Stimulated activated CD4-positive, alpha-beta T cell treated with anti-CD3 and anti-CD28 coated beads, Interleukin-4, amount 100 ng/mL, for 48 hours (primary cell): Measurements from ENCODE around the gene CPT1C.
"Not testable (repeated sequence)": the region's sequence is repeated elsewhere in the genome, so short reads cannot be mapped to it uniquely, and the experiment has no call there.

Experiments
- DNase-seq, 2 donors: peaks; one replicate each; pipeline ENCODE4 v3.0.0-alpha.2; 2020; ENCODE audit warnings: low read depth in 2 of 2

CPT1C gene

GRCh38 chr19:49704888-49705642 lies 14.1 kb downstream of the CPT1C start:
- no peak for DNase-seq

DNA sequence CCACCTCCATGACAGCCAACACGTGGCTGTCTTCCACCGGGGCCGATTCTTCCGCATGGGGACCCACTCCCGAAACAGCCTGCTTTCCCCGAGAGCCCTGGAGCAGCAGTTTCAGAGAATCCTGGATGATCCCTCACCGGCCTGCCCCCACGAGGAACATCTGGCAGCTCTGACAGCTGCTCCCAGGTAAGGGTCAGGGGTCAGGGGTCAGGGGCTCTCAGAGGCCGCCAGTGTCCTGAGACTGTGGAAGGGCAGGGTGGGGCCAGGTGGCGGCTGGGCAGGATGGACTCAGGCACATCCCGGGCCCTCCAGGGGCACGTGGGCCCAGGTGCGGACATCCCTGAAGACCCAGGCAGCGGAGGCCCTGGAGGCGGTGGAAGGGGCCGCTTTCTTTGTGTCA lies 15.0 kb downstream of the CPT1C start:
- DNase-seq, result no peak

- no peak for DNase-seq
These were observed 19.5 kb downstream of the CPT1C start for GRCh38 chr19:49710372-49710951.

- no peak for DNase-seq
These were observed 21.5 kb downstream of the CPT1C start for GRCh38 chr19:49712397-49712859.

- DNase-seq, result no peak
These were observed 22.4 kb downstream of the CPT1C start for GRCh38 chr19:49713236-49713845.

GRCh38 chr19:49716154-49716553 lies 25.2 kb downstream of the CPT1C start:
- no peak for DNase-seq

- no peak for DNase-seq
These were observed 27.6 kb downstream of the CPT1C start for GRCh38 chr19:49718511-49718910.

- DNase-seq, result no peak
These were observed 28.1 kb downstream of the CPT1C start for GRCh38 chr19:49718991-49719390.

DNA sequence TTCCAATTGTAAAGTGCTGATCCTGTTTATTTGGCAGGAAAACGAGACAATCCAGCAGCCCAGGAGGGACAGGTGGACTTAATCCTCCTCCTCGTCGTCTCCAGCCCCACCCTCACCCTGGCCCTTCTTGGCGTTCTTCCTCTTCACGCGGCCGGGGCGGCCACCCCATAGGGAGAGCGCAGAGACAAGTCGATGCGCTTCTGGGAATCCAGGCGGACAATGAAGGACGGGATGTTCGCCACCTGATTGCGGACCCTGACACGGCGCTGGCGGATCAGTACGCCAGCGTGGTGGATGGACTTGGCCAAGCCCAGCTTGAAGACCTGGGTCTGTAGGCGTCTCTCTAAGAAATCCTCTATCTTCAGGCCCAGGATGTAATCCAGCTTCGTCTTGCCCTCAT lies 28.5 kb downstream of the CPT1C start:
- DNase-seq, result not testable (repeated sequence)

GRCh38 chr19:49727217-49728030 lies 36.5 kb downstream of the CPT1C start:
- DNase-seq, result no peak

GRCh38 chr19:49730166-49730565 lies 39.2 kb downstream of the CPT1C start:
- DNase-seq, result no peak

DNA sequence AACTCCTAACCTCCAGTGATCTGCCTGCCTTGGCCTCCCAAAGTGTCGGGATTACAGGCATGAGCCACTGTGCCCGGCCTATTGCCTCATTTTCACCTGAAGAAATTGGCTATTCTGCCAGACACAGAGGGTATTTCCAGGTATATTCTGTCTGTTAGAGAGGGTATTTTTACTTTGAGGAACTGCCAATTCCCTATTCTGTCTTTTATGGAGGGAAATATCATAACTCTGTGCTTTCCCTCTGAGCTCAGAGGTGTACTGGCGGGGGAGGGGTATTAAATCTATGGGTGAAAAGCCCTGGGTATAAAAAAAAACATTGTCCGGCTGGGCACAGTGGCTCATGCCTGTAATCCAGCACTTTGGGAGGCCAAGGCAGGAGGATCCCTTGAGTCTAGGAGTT lies 47.4 kb downstream of the CPT1C start:
- DNase-seq, result no peak

- DNase-seq, result no peak
These were observed 48.2 kb downstream of the CPT1C start for GRCh38 chr19:49739098-49739497.

DNA sequence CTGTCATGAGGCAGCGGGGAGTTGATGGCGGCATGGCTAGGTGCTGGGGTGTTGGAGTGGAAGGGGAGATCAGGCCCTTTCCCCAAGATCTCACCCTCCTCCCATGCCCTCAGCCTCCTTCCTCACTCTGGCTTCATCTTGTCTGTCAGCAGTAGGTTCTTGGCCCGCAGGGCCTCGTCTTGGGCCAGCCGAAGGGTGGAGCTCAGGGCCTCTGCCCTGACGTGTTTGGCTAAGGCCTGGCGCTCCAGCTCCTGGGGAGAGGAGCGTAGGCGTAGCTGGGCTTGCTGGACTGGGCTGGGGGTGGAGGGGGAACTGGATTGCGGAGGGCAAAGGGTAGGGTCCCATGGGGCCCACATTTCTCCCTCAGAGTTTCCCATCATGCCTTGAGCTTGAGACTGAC lies 49.0 kb downstream of the CPT1C start:
- DNase-seq, result no peak

GRCh38 chr19:49741210-49741844 lies 50.4 kb downstream of the CPT1C start:
- DNase-seq, result no peak

- DNase-seq, result no peak
These were observed 54.0 kb downstream of the CPT1C start for GRCh38 chr19:49744946-49745381.

DNA sequence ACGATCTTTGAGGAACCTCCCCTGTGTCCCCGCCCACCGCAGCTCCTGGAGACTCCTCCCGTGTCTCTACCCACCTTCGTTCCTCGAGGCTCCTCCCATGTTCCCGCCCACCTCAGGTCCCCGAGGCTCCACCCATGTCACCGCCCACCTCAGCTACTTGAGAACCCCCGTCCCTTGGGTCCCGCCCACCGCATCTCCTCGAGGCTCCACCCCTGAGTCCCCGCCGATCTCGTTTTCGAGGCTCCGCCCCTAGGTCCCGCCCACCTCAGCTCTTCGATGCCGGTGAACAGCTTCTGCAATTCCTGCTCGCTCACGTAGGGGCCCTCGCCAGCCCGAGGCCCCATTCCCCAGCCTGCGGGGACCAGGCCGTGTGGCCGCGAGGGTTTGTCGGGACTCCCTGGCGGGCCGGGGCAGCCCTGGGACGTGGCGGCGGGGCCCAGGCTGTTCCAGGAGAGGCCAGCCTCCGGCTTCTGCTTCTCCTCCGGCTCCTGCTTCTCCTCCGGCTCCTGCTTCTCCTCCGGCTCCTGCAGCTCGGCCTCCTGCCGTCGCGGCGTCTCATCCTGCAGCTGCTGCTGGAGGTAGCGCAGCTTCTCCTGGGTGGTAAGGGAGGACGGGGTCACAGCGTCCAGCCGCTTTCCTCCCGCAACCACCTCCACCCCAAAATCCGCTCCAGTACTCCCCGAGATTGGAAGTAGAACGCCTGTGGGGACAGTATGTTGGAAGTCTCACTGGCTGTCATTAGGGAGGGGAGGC lies 55.5 kb downstream of the CPT1C start:
- DNase-seq, result peak; percentile 47 to 64

DNA sequence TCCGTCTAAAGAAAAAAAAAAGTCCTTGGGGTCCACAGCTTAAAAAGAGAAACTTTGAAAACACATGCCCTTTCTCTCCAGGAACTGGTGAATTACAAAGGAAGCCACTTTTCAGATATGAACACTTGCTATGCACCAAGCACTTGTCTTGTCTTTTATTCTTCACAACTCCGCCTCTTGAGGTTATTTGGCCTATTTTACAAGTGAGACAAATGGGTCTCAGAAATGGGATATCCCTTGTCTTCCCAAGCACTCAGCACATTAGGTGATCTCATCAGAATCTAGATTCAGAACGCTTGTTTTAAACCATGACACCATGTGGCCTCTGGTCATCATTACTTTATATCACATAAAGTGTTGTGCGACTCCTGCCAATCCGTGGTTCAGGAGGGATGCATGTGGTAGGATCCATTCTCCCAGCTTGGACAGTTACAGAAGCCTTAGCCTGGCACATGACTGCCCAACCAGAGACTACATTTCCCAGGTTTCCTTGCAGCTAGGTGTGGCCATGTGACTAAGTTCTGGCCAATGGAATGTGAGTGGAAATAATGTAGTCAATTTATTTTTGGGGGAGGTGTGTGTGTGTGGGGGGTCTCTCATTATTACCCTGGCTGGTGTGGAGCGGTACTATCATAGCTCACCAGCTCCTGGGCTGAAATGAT lies 58.3 kb downstream of the CPT1C start:
- no peak for DNase-seq

- DNase-seq, result no peak
These were observed 58.9 kb downstream of the CPT1C start for GRCh38 chr19:49749771-49750170.

DNA sequence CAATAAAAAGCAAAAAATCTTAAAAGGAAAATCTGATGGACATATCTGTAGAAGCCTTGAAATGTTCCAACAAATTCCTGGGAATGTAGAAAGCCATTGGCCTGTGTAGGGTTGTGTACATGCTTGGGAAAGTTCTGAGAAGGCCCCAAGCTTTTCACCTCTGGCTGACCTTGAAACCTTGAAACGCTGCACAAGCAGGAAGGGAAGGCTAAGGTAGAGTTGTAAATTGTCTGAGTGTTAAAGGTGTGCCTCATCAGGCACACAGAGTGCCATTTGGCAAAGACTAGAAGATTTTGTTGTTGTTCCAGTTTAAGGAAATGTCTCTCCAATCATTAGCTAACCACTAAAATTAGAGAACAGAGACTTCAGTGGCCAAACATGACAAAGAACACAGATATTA lies 61.8 kb downstream of the CPT1C start:
- DNase-seq, result no peak
